ENCODE results near the gene POTEF. TPM values are rescaled to one million over a fixed set of nuclear protein-coding genes. Genes with fewer than 3 reads are reported as not detected.
"Not testable (repeated sequence)": the region's sequence is repeated elsewhere in the genome, so short reads cannot be mapped to it uniquely, and the experiment has no call there.

POTEF gene
- total RNA-seq (0.09 TPM in 1 of 2 replicates, not detected in the other), polyA plus RNA-seq (0.03 and 0.04 TPM in 2 replicates), polyA minus RNA-seq (0.34 and 0.81 TPM in 2 replicates), Bru-seq, nascent RNA (percentile 13 among the genes with signal in this experiment), BruChase-seq, experiment 1, labeled RNA remaining after a 6-hour chase (percentile 8 among the genes with signal in this experiment), BruChase-seq, experiment 2, labeled RNA remaining after a 2-hour chase (percentile 7 among the genes with signal in this experiment)
- polyA plus RNA-seq (2011; cell fraction: cytosol; rRNA removed) = 0.01 TPM in 1 of 2 replicates, not detected in the other
- polyA plus RNA-seq (2011; cell fraction: nucleus; rRNA removed) = 0.29 and 0.50 TPM in 2 replicates
- not detected in 2 replicates for polyA plus RNA-seq (2012)
- polyA minus RNA-seq (2011; cell fraction: cytosol; rRNA and poly(A)+ RNA removed) = not detected
- polyA minus RNA-seq (2011; cell fraction: nucleus; rRNA and poly(A)+ RNA removed) = 1.0 and 1.7 TPM in 2 replicates
- long read RNA-seq = 0 reads

- POLR2A ChIA-PET; BruUV-seq (replicated peaks); H3K27me3 ChIP-seq (ENCODE audit: control insufficient read depth in 2 of 2, insufficient read depth in 2 of 2, low read length in 2 of 2); H3K9me3 ChIP-seq (replicated peaks; ENCODE audit: control insufficient read depth, insufficient read depth, low read length); CTCF ChIA-PET; intact Hi-C loops (cut with micrococcal nuclease); DNase-seq (ENCODE audit: low read depth, low spot score); dilution Hi-C loops (cut with MboI; ENCODE audit: extremely low pct_ligation_motif_present, low sequenced_read_pairs); H3K36me3 ChIP-seq (ENCODE audit: control insufficient read depth in 2 of 2, extremely low read depth in 1 of 2, insufficient read depth in 2 of 2, low read length in 2 of 2); H3K79me2 ChIP-seq (ENCODE audit: control insufficient read depth, insufficient read depth, low read length); H3K4me1 ChIP-seq (ENCODE audit: control insufficient read depth, extremely low read depth, insufficient read depth, low read length); H3K27ac ChIP-seq (ENCODE audit: insufficient read depth, low read depth, low read length); H3K9me1 ChIP-seq (replicated peaks; ENCODE audit: control insufficient read depth, extremely low read depth, insufficient read depth, low read length); H3K9ac ChIP-seq (replicated peaks; ENCODE audit: extremely low read depth, insufficient read depth, low read length); FAIRE-seq; H2AFZ ChIP-seq (ENCODE audit: low read depth, low read length); H3K4me3 ChIP-seq (replicated peaks in 1 of 3; ENCODE audit: insufficient read depth in 1 of 3, low read depth in 1 of 3, low read length in 3 of 3); H3K4me2 ChIP-seq (ENCODE audit: insufficient read depth, low read length); H4K20me1 ChIP-seq (replicated peaks; ENCODE audit: control insufficient read depth, extremely low read depth, insufficient read depth, low read length): not testable (repeated sequence)
Observed at GRCh38 chr2:130129120-130129829, at the start of gene POTEF. TSS of gene POTEF (minus strand) at chr2:130129222. CDS start at chr2:130120515, 8,707 bp downstream.

- H3K27ac ChIP-seq (ENCODE audit: insufficient read depth, low read depth, low read length); intact Hi-C loops (cut with micrococcal nuclease): not testable (repeated sequence)
Observed at GRCh38 chr2:130174866-130175265, 45.8 kb upstream of the POTEF start.

More at GRCh38 chr2:130174866-130175265, 45.8 kb upstream of the POTEF start:
- BruUV-seq (replicated peaks); H2AFZ ChIP-seq (ENCODE audit: low read depth, low read length); POLR2A ChIA-PET; H3K4me2 ChIP-seq (ENCODE audit: insufficient read depth, low read length); DNase-seq (ENCODE audit: low read depth, low spot score); H3K9ac ChIP-seq (replicated peaks; ENCODE audit: extremely low read depth, insufficient read depth, low read length); H3K4me1 ChIP-seq (ENCODE audit: control insufficient read depth, extremely low read depth, insufficient read depth, low read length); H3K27me3 ChIP-seq (ENCODE audit: control insufficient read depth in 2 of 2, insufficient read depth in 2 of 2, low read length in 2 of 2); dilution Hi-C loops (cut with MboI; ENCODE audit: extremely low pct_ligation_motif_present, low sequenced_read_pairs); CTCF ChIA-PET; H3K9me1 ChIP-seq (replicated peaks; ENCODE audit: control insufficient read depth, extremely low read depth, insufficient read depth, low read length); H3K4me3 ChIP-seq (replicated peaks in 1 of 3; ENCODE audit: insufficient read depth in 1 of 3, low read depth in 1 of 3, low read length in 3 of 3); H4K20me1 ChIP-seq (replicated peaks; ENCODE audit: control insufficient read depth, extremely low read depth, insufficient read depth, low read length); H3K9me3 ChIP-seq (replicated peaks; ENCODE audit: control insufficient read depth, insufficient read depth, low read length): not testable (repeated sequence)
- Histone ChIP-seq H3K36me3 (ENCODE audit: control insufficient read depth in 2 of 2, extremely low read depth in 1 of 2, insufficient read depth in 2 of 2, low read length in 2 of 2) (peaks cover 8 to 25% of the 10 kb centered on the region in 2 experiments), H3K79me2 (ENCODE audit: control insufficient read depth, insufficient read depth, low read length) (peaks cover 43% of the 10 kb centered on the region)
- peak; percentile 50 for FAIRE-seq
